GM20000 (cell line): ENCODE data around the gene SMAP2.

Experiments used
- DNase-seq: peaks from one replicate; pipeline ENCODE4 v3.0.0; 2012; ENCODE audit warnings: low spot score
- TF ChIP-seq, protein P1 (sequence below): IDR thresholded peaks from 2 replicates; pipeline ENCODE4 v1.5.1; 2012; ENCODE audit warnings: mild to moderate bottlenecking, control low read depth; ENCODE audit errors: extremely low read depth, missing control alignments

The SMAP2 gene

DNA sequence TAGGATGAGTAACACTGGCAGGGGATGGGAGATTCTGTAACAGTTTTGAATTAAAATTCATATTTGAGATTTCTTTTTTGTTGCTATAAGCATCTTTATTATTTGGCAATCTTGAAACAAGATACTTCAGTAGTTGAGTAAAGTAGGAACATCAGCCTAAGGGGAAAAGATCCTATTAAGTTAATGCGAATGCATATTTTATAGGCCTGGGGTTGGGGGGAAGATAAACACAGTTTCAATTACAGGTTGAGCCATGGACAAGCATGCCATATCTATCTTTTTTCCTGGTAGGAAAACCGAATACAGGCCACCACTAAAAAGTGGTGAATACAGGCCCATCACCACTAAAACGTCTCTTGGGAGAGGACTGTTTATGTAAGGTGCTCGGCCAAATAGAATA, 32.3 kb downstream of the SMAP2 start:
- no peak for DNase-seq
- TF ChIP-seq, protein P1, sequence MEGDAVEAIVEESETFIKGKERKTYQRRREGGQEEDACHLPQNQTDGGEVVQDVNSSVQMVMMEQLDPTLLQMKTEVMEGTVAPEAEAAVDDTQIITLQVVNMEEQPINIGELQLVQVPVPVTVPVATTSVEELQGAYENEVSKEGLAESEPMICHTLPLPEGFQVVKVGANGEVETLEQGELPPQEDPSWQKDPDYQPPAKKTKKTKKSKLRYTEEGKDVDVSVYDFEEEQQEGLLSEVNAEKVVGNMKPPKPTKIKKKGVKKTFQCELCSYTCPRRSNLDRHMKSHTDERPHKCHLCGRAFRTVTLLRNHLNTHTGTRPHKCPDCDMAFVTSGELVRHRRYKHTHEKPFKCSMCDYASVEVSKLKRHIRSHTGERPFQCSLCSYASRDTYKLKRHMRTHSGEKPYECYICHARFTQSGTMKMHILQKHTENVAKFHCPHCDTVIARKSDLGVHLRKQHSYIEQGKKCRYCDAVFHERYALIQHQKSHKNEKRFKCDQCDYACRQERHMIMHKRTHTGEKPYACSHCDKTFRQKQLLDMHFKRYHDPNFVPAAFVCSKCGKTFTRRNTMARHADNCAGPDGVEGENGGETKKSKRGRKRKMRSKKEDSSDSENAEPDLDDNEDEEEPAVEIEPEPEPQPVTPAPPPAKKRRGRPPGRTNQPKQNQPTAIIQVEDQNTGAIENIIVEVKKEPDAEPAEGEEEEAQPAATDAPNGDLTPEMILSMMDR: no peak

DNA sequence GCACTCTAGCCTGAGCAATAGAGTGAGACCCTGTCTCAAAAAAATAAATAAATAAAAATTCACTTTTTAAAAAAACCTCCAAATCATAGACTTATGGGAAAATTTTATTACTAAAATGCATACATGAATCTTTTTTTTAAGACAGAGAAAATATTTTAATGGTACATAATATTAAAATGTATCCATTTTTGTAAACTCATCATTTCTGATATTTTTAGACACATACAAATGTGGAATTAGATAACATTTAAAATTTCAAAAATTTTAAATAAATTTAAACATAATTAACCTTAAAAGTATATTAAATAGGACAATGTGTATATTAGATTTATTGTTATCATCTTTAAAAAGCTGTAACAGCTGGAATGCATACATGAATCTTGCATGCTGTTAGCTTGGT, 33.9 kb downstream of the SMAP2 start:
- TF ChIP-seq, protein P1: no peak
- DNase-seq: no peak

DNA sequence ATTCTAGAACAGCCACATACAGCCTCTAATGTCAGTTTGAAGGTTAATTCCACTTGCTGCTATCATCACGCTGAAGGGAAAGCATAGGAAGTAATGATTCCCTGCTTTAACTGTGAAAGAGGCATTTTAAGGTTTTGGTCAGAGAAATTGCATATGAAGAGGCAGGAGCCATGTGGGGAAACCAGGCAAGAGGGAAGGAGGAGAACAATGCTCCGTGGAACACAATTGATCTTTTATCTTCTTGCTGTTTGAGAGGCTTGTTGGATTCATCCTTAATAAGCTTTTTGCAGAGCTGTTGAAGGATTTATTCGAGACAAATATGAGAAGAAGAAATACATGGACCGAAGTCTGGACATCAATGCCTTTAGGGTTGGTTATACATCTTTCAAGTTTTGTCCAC, 35.9 kb downstream of the SMAP2 start:
- DNase-seq: no peak
- TF ChIP-seq, protein P1: no peak

DNA sequence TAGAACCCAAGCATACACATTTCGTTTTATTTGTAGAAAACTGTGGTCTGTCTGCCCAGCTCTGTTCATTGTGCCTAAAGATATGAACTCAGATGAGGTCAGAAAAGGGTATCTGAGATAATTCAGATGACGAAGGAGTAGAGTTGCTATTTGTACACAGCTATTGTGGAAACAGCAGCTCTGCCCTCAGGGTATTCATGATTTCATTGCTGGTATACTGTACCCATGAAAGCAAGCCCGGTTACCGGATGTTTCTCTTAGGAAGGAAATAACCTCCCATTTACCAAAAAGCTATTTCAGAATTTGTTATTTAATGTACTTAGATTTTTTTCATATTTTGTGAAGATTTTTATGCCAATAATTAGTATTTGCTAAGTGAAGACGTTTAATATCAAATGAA, 37.8 kb downstream of the SMAP2 start:
- DNase-seq: no peak
- TF ChIP-seq, protein P1: no peak

DNA sequence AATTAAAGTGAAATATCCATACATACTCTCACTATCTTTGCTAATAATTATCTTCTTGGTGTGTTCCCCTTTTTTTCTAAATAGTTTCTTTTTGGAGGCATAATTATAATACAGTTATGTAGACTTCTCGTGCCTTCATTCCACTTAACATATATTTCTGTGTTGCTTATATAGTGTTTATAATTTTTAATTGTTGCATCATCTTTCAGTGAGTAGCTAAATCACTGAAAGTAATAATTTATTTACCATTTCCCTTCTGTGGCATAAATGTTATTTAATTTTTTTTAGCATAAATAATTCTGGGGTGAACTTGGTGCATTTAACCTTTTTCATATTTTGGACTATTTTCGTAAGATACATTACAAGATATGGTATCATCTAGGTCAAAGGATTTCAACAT, 38.3 kb downstream of the SMAP2 start:
- DNase-seq: no peak
- TF ChIP-seq, protein P1: no peak

DNA sequence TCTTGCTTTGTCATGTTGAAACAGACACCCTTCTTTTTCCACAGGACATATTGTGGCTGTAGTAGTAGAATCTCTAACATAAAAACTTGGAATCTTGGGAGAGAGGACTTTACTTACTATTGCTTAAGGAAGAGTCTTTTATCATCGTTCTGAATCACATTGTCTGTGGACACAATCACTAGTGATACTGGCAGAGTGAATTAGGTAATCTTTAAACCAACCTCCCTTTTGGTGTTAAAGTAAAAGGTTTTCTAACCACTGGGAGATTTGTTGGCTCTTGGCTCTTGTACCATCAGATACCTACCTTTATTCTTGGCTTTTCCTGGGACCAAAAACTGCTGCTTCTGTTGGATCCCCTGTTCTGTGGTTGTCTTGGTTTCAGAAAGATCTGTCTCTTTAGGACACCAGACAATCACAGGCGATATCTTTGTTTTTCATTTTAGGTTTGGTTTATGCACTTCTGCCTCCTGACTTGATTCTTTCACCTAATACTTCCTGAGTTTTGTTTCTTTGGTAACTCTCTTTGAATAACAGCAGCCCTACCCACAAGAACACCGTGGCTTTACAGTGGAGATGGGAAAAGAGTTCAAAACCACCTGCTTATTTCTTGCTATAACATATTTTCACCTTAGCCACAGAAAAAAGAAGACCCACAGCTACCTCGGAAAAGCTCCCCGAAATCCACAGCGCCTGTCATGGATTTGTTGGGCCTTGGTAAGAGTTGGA, 40.2 kb downstream of the SMAP2 start:
- TF ChIP-seq, protein P1: no peak
- DNase-seq: no peak

DNA sequence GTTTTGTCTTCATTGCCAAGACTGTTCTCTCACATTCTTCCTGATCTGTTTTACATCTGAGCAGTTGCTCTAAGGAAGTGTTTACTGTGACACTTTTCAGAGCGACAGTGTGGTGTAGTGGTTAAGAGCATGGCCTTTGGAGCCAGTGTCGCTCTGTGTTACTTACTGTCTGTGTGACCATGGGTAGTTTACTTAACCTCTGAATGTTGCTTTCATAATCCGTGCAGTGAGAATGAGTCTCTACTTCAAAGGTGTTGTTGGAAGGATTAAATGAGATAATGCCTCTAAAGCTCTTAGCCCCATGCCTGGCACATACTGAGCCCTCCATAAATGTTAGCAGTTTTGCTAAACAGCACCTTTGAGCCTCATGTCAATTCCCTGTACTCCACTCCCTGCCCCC, 40.8 kb downstream of the SMAP2 start:
- TF ChIP-seq, protein P1: no peak
- DNase-seq: no peak
